Posterior vena cava (tissue), 2 donors: ENCODE measurements around the gene SOBP. TPM values are rescaled to one million over a fixed set of nuclear protein-coding genes. Genes with fewer than 3 reads are reported as not detected.

Experiments
- DNase-seq: peaks from one replicate; pipeline ENCODE4 v3.0.0-alpha.2; 2020; ENCODE audit warnings: low spot score
- intact Hi-C, 2 donors: fragments of 100-400 bp; cut with DNase I; formaldehyde crosslinking; loops; one replicate each; pipeline versions ENCODE4 v1.14.1 to v1.14.2; 2022 to 2023
- total RNA-seq, 2 donors: library from RNA; stranded (reverse); fragmentation: NEBNext Ultra II Directional; extraction: Animal tissue kit (Norgen Biotek cat#: 25700); gene quantifications; one replicate each; pipeline ENCODE4 v1.2.1, GENCODE V29; 2021
- donor health status: DM: yes; HTN: yes; CAD: no.
- donor health status: DM: yes; HTN: yes; CAD: no.

The SOBP gene
- total RNA-seq, 2 donors from 2014 or later = 18.7 to 20.0 TPM

- intact Hi-C loops = no loop called here
- DNase-seq = no peak
Observed at GRCh38 chr6:107691062-107691751, 201.3 kb downstream of the SOBP start.

GRCh38 chr6:107692351-107692750 lies 202.4 kb downstream of the SOBP start:
- intact Hi-C loops = no loop called here
- DNase-seq = no peak

- DNase-seq = no peak
- intact Hi-C loops = no loop called here
Observed at GRCh38 chr6:107695061-107695720, 205.3 kb downstream of the SOBP start.

GRCh38 chr6:107697682-107698081 lies 207.8 kb downstream of the SOBP start:
- no peak for DNase-seq
- intact Hi-C loops = no loop called here

- intact Hi-C loops = no loop called here
- no peak for DNase-seq
Observed at GRCh38 chr6:107698146-107698545, 208.2 kb downstream of the SOBP start.

- DNase-seq = no peak
- intact Hi-C loops = no loop called here
Observed at GRCh38 chr6:107699254-107699653, 209.3 kb downstream of the SOBP start.

- intact Hi-C loops = no loop called here
- DNase-seq = no peak
Observed at GRCh38 chr6:107699697-107700325, 209.9 kb downstream of the SOBP start.

- intact Hi-C loops = no loop called here
- DNase-seq = no peak
Observed at GRCh38 chr6:107703606-107704005, 213.7 kb downstream of the SOBP start.

GRCh38 chr6:107704347-107705013 lies 214.6 kb downstream of the SOBP start:
- intact Hi-C loops = no loop called here
- DNase-seq = no peak

- intact Hi-C loops = no loop called here
- no peak for DNase-seq
Observed at GRCh38 chr6:107706516-107707115, 216.7 kb downstream of the SOBP start.

GRCh38 chr6:107707346-107708275 lies 217.7 kb downstream of the SOBP start:
- intact Hi-C loops = no loop called here
- no peak for DNase-seq

- intact Hi-C loops = no loop called here
- no peak for DNase-seq
Observed at GRCh38 chr6:107708435-107708834, 218.5 kb downstream of the SOBP start.

GRCh38 chr6:107709341-107709740 lies 219.4 kb downstream of the SOBP start:
- intact Hi-C loops = no loop called here
- DNase-seq = no peak

Other genes starting within 250 kb of the SOBP start
- 10 to 100 TPM; 10.1 to 11.6 TPM for gene PDSS2, start 30.6 kb upstream of the SOBP start, total RNA-seq